Measurements from ENCODE around the gene CASD1.

Gene CASD1

DNA sequence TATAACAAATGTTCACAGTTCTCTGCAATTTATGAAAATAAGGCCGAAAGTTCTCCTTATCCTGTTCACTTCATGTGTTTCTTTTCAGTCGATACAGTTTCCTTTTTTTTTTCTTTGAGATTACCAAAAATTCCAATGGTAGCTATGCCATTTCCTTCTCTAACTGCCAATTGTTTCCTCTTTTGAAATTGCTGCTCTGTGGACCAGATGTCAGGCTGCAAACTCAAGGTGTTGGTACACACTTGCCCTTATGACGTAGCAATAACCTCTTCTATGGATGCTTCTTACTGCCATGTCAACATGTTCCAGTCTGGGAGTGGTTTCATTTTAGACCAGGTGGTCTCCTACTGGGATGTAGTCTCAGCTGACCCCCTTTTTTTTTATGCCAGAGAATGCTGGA lies 52.9 kb downstream of the CASD1 start:
- no peak for FAIRE-seq
- no peak for DNase-seq (ENCODE audit: insufficient read length)
- TF ChIP-seq TAF1 (IDR thresholded peaks at IDR 0.05; ENCODE audit: borderline replicate concordance, low read depth, low read length) (no peak), POLR2A (IDR thresholded peaks at IDR 0.05; ENCODE audit: low read depth, low read length) (no peak), POLR2AphosphoS5 (IDR thresholded peaks at IDR 0.05; ENCODE audit: low read depth, low read length) (no peak)

- FAIRE-seq = no peak
Measured at GRCh38 chr7:94565247-94565894, 55.8 kb downstream of the CASD1 start.

DNA sequence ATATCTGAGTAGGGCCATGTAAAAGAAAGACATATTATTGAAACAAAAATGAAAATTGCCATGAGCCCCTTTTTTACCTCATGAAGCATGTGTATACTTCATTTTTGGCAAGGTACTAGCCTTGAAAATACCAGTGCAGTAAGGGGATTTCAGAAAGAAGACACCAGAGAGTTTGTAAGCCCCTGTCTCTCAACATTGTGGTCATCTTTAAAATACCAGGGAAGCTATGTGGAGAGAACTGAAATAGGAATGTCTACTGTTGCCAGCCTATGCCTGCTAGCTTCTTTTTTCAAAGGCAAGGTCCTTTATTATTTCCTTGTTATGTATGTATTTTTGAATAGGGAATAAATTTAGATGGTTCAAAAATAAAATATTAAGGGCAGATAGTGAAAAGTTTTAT lies 57.8 kb downstream of the CASD1 start:
- FAIRE-seq (no peak), DNase-seq (ENCODE audit: insufficient read length) (no peak)
- TF ChIP-seq POLR2AphosphoS5 (IDR thresholded peaks at IDR 0.05; ENCODE audit: low read depth, low read length) (no peak), TAF1 (IDR thresholded peaks at IDR 0.05; ENCODE audit: borderline replicate concordance, low read depth, low read length) (no peak), POLR2A (IDR thresholded peaks at IDR 0.05; ENCODE audit: low read depth, low read length) (no peak)

More at GRCh38 chr7:94565247-94565894, 55.8 kb downstream of the CASD1 start:
- TF ChIP-seq POLR2A (IDR thresholded peaks at IDR 0.05; ENCODE audit: low read depth, low read length) (no peak), POLR2AphosphoS5 (IDR thresholded peaks at IDR 0.05; ENCODE audit: low read depth, low read length) (no peak), TAF1 (IDR thresholded peaks at IDR 0.05; ENCODE audit: borderline replicate concordance, low read depth, low read length) (no peak)
- DNase-seq (ENCODE audit: insufficient read length) = no peak

- no peak for DNase-seq (ENCODE audit: insufficient read length)
- no peak for FAIRE-seq
- no peak for TF ChIP-seq TAF1 (IDR thresholded peaks at IDR 0.05; ENCODE audit: borderline replicate concordance, low read depth, low read length)
- TF ChIP-seq POLR2A (IDR thresholded peaks at IDR 0.05; ENCODE audit: low read depth, low read length) = no peak
- TF ChIP-seq POLR2AphosphoS5 (IDR thresholded peaks at IDR 0.05; ENCODE audit: low read depth, low read length) = no peak
Measured at GRCh38 chr7:94571816-94572215, 62.2 kb downstream of the CASD1 start.

DNA sequence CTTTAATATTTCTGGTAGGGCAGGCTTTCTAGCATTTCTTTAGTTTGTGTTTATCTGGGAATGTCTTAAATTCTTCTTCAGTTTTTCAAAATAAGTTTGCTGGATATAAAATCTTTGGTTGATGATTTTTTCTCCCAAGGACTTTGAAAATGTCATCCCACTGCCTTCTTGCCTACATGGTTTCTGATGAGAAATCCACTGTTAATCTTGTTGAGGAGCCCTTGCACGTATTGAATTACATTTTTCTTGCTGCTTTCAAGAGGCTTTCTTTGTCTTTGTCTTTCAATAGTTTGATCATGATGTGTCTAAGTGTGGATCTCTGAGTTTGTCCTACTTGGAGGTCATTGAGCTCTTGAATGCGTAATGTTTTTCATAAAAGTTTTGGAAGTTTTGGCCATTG lies 66.0 kb downstream of the CASD1 start:
- DNase-seq (ENCODE audit: insufficient read length) (no peak), FAIRE-seq (no peak)
- TF ChIP-seq POLR2A (IDR thresholded peaks at IDR 0.05; ENCODE audit: low read depth, low read length) (no peak), POLR2AphosphoS5 (IDR thresholded peaks at IDR 0.05; ENCODE audit: low read depth, low read length) (no peak), TAF1 (IDR thresholded peaks at IDR 0.05; ENCODE audit: borderline replicate concordance, low read depth, low read length) (no peak)

DNA sequence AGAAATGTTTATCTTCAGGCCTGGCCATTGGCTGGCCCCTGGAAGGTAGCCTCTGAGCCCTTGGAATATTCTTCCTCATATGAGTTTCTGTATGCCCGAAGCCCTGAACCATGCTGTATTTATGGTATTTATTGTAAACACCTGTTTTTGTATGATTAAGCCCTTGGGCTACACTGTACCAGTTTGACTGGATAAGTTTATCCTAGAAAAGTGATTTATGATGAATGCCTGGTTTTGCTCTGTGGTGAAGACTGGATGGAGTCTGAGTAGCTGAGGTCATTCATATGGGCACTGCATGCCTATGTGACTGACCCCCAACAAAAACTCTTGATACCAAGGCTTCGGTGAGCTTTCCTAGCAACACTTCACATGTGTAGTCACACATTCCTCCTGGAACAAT lies 66.7 kb downstream of the CASD1 start:
- FAIRE-seq (no peak), DNase-seq (ENCODE audit: insufficient read length) (no peak)
- TF ChIP-seq POLR2AphosphoS5 (IDR thresholded peaks at IDR 0.05; ENCODE audit: low read depth, low read length) = no peak
- TF ChIP-seq POLR2A (IDR thresholded peaks at IDR 0.05; ENCODE audit: low read depth, low read length) = no peak
- no peak for TF ChIP-seq TAF1 (IDR thresholded peaks at IDR 0.05; ENCODE audit: borderline replicate concordance, low read depth, low read length)

DNA sequence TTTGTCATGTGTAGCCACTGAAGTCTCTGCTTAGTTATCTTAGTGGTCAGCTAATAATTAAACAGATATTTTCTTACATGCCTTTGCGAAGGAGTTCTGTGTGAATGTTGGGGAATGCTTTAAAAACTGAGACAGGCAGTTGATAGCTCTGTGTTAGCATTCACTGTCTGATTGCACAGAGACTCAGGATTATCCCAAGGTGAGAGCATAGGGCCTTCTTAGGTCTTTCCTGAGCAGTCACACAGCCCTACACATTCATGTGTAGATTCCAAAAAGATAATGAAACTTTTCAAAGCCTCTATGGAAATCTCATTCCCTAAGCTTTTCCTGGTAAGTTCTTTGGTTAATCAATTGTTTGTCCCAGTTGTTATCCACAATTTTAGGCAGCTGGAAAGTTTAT lies 67.7 kb downstream of the CASD1 start:
- TF ChIP-seq POLR2A (IDR thresholded peaks at IDR 0.05; ENCODE audit: low read depth, low read length) (no peak), TAF1 (IDR thresholded peaks at IDR 0.05; ENCODE audit: borderline replicate concordance, low read depth, low read length) (no peak), POLR2AphosphoS5 (IDR thresholded peaks at IDR 0.05; ENCODE audit: low read depth, low read length) (no peak)
- no peak for DNase-seq (ENCODE audit: insufficient read length)
- no peak for FAIRE-seq

DNA sequence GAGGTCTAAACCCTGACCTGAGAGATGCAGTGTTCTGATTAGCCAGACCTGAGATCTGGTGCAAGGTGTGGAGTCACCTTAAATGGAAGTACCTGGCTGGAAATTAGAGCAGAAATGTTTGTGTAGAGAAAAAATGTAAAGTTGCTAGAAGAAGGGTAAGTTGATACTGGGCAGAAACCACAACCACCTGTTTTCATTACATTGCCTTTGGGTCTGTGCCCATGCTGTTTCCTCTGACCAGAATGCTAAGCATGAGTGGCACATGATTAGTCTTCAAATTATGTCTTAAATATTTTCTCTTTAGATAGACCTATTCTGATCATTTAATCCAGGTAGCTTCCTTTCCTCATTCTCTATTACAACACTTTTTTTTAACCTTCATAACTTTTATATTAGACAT lies 69.0 kb downstream of the CASD1 start:
- DNase-seq (ENCODE audit: insufficient read length) = no peak
- TF ChIP-seq TAF1 (IDR thresholded peaks at IDR 0.05; ENCODE audit: borderline replicate concordance, low read depth, low read length) (no peak), POLR2A (IDR thresholded peaks at IDR 0.05; ENCODE audit: low read depth, low read length) (no peak), POLR2AphosphoS5 (IDR thresholded peaks at IDR 0.05; ENCODE audit: low read depth, low read length) (no peak)
- FAIRE-seq = no peak

DNA sequence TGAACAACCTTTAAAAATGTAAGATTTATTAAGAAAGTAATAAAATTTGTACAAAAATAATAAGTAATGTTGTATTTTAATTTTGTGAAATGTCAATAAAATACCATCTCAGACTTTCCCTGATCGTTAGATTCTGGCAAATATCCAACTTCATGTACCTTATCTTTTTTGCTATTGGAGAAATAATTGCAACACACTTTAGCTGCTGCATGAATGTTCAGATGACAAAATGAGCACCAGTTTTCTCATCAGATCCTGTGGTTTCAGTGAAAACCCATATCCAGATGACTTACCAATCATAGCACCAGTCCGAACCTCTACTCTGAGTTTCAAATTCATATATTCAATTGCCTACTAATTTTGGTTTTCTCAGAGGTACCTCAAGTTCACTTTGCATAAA lies 69.9 kb downstream of the CASD1 start:
- no peak for DNase-seq (ENCODE audit: insufficient read length)
- TF ChIP-seq TAF1 (IDR thresholded peaks at IDR 0.05; ENCODE audit: borderline replicate concordance, low read depth, low read length) = no peak
- no peak for FAIRE-seq

GRCh38 chr7:94580601-94581000 lies 71.0 kb downstream of the CASD1 start:
- DNase-seq (ENCODE audit: insufficient read length) = no peak
- no peak for FAIRE-seq
- no peak for TF ChIP-seq POLR2A (IDR thresholded peaks at IDR 0.05; ENCODE audit: low read depth, low read length)
- TF ChIP-seq TAF1 (IDR thresholded peaks at IDR 0.05; ENCODE audit: borderline replicate concordance, low read depth, low read length) = no peak
- TF ChIP-seq POLR2AphosphoS5 (IDR thresholded peaks at IDR 0.05; ENCODE audit: low read depth, low read length) = no peak

DNA sequence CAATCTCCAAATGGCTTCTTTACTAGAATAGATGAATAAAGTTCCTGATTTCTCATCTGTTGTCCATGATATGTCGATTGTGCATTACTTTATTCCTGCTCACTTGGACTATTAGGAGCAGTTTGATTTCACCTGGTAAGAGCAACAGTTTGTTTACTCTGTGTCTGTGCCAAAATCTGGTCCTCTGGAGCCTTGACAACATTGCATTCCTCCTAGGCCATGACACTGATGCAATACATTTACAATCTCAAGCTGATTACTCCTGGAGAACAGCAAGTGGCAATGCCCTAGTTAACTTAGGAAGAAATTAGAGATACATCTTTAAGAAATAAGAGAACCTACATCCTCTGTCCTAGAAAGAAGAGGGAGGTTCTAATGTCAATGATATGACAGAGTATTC lies 74.5 kb downstream of the CASD1 start:
- TF ChIP-seq POLR2A (IDR thresholded peaks at IDR 0.05; ENCODE audit: low read depth, low read length) (no peak), POLR2AphosphoS5 (IDR thresholded peaks at IDR 0.05; ENCODE audit: low read depth, low read length) (no peak), TAF1 (IDR thresholded peaks at IDR 0.05; ENCODE audit: borderline replicate concordance, low read depth, low read length) (no peak)
- FAIRE-seq (no peak), DNase-seq (ENCODE audit: insufficient read length) (no peak)

DNA sequence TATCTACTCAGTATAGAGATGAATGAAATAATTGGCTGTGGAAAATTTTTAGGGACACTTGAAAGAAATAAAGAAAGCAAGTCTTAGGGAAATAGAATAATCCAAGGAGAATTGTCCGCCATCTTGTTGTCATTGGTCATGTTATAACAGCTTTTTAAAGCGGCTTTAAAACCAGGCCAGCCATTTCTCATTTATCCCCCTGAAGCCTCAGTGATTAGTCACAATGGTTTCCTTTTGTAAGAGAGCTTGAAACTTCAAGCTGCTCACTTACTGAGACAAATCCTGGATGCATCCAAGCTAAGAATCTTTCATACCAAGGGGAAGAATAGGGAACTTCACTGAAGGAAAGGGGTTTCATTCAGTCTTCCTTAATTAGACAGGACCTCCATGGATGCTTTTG lies 78.5 kb downstream of the CASD1 start:
- no peak for TF ChIP-seq POLR2AphosphoS5 (IDR thresholded peaks at IDR 0.05; ENCODE audit: low read depth, low read length)
- TF ChIP-seq POLR2A (IDR thresholded peaks at IDR 0.05; ENCODE audit: low read depth, low read length) = no peak
- no peak for TF ChIP-seq TAF1 (IDR thresholded peaks at IDR 0.05; ENCODE audit: borderline replicate concordance, low read depth, low read length)
- FAIRE-seq = no peak
- no peak for DNase-seq (ENCODE audit: insufficient read length)

Measured in GM12892 (cell line).